ENCODE data around the gene RFXANK.

GRCh38 chr19:19169236-19170052 is 22.6 kb upstream of the RFXANK start:
- TF ChIP-seq CTCF (IDR thresholded peaks at IDR 0.05) = no peak
- no peak for TF ChIP-seq POLR2A (IDR thresholded peaks at IDR 0.05)
